ENCODE results near the gene MB21D2. TPM values are rescaled to one million over a fixed set of nuclear protein-coding genes. Genes with fewer than 3 reads are reported as not detected.

The MB21D2 gene
- total RNA-seq, 3 donors from 2014 or later: 3.0 to 4.6 (median 3.4) TPM

GRCh38 chr3:192848371-192849233 lies 69.1 kb downstream of the MB21D2 start:
- Mint-ChIP-seq H3K36me3 (ENCODE audit: insufficient read depth) (no peaks in the 10 kb centered on the region), H3K4me1 (ENCODE audit: low read depth) (peaks cover 44% of the 10 kb centered on the region), H3K4me3 (no peak overlapping the region), H3K27me3 (ENCODE audit: low read depth) (no peaks in the 10 kb centered on the region), H3K9me3 (no peaks in the 10 kb centered on the region)
- DNase-seq (no peak), ATAC-seq (no peak)

GRCh38 chr3:192847941-192848340 lies 69.7 kb downstream of the MB21D2 start:
- Mint-ChIP-seq H3K9me3 (no peaks in the 10 kb centered on the region), H3K36me3 (ENCODE audit: insufficient read depth) (no peaks in the 10 kb centered on the region), H3K27me3 (ENCODE audit: low read depth) (no peaks in the 10 kb centered on the region), H3K4me1 (ENCODE audit: low read depth) (peaks cover 41% of the 10 kb centered on the region), H3K4me3 (no peak overlapping the region)
- ATAC-seq (no peak), DNase-seq (no peak)

GRCh38 chr3:192845526-192845855 lies 72.2 kb downstream of the MB21D2 start:
- ATAC-seq (no peak), DNase-seq (no peak)
- Mint-ChIP-seq H3K36me3 (ENCODE audit: insufficient read depth) (no peaks in the 10 kb centered on the region), H3K9me3 (no peaks in the 10 kb centered on the region), H3K27me3 (ENCODE audit: low read depth) (no peaks in the 10 kb centered on the region), H3K4me3 (no peak overlapping the region), H3K4me1 (ENCODE audit: low read depth) (peaks cover 28% of the 10 kb centered on the region)

GRCh38 chr3:192844836-192845525 lies 72.7 kb downstream of the MB21D2 start:
- ATAC-seq (no peak), DNase-seq (no peak)
- Mint-ChIP-seq H3K27me3 (ENCODE audit: low read depth) (no peaks in the 10 kb centered on the region), H3K4me3 (no peak overlapping the region), H3K9me3 (no peaks in the 10 kb centered on the region), H3K4me1 (ENCODE audit: low read depth) (peaks cover 26% of the 10 kb centered on the region), H3K36me3 (ENCODE audit: insufficient read depth) (no peaks in the 10 kb centered on the region)

- Mint-ChIP-seq H3K27me3 (ENCODE audit: low read depth) (no peaks in the 10 kb centered on the region), H3K9me3 (no peaks in the 10 kb centered on the region), H3K4me3 (no peak overlapping the region), H3K4me1 (ENCODE audit: low read depth) (peaks cover 26% of the 10 kb centered on the region), H3K36me3 (ENCODE audit: insufficient read depth) (no peaks in the 10 kb centered on the region)
- ATAC-seq (no peak), DNase-seq (no peak)
Observed at GRCh38 chr3:192844486-192844765, 73.2 kb downstream of the MB21D2 start.

- no peaks in the 10 kb centered on the region for H3K27me3 Mint-ChIP-seq (ENCODE audit: low read depth)
- H3K9me3 Mint-ChIP-seq: no peaks in the 10 kb centered on the region
- H3K4me1 Mint-ChIP-seq (ENCODE audit: low read depth): peaks cover 24% of the 10 kb centered on the region
- H3K4me3 Mint-ChIP-seq: no peak overlapping the region
- no peaks in the 10 kb centered on the region for H3K36me3 Mint-ChIP-seq (ENCODE audit: insufficient read depth)
- DNase-seq (no peak), ATAC-seq (no peak)
Observed at GRCh38 chr3:192843723-192844485, 73.8 kb downstream of the MB21D2 start.

GRCh38 chr3:192843119-192843518 lies 74.5 kb downstream of the MB21D2 start:
- Mint-ChIP-seq H3K4me3 (no peak overlapping the region), H3K4me1 (ENCODE audit: low read depth) (peaks cover 21% of the 10 kb centered on the region), H3K9me3 (no peaks in the 10 kb centered on the region), H3K36me3 (ENCODE audit: insufficient read depth) (no peaks in the 10 kb centered on the region), H3K27me3 (ENCODE audit: low read depth) (no peaks in the 10 kb centered on the region)
- ATAC-seq (no peak), DNase-seq (no peak)

GRCh38 chr3:192842711-192843110 lies 74.9 kb downstream of the MB21D2 start:
- Mint-ChIP-seq H3K27me3 (ENCODE audit: low read depth) (no peaks in the 10 kb centered on the region), H3K36me3 (ENCODE audit: insufficient read depth) (no peaks in the 10 kb centered on the region), H3K9me3 (no peaks in the 10 kb centered on the region), H3K4me1 (ENCODE audit: low read depth) (peaks cover 24% of the 10 kb centered on the region), H3K4me3 (no peak overlapping the region)
- ATAC-seq: no peak
- no peak for DNase-seq

GRCh38 chr3:192842138-192842537 lies 75.5 kb downstream of the MB21D2 start:
- H3K27me3 Mint-ChIP-seq (ENCODE audit: low read depth): no peaks in the 10 kb centered on the region
- no peak for ATAC-seq
- H3K9me3 Mint-ChIP-seq: no peaks in the 10 kb centered on the region

GRCh38 chr3:192841428-192841827 lies 76.2 kb downstream of the MB21D2 start:
- Mint-ChIP-seq H3K9me3 (no peaks in the 10 kb centered on the region), H3K4me3 (no peak overlapping the region), H3K4me1 (ENCODE audit: low read depth) (peaks cover 23% of the 10 kb centered on the region), H3K27me3 (ENCODE audit: low read depth) (no peaks in the 10 kb centered on the region), H3K36me3 (ENCODE audit: insufficient read depth) (no peaks in the 10 kb centered on the region)
- DNase-seq (no peak), ATAC-seq (no peak)

More at GRCh38 chr3:192842138-192842537, 75.5 kb downstream of the MB21D2 start:
- H3K36me3 Mint-ChIP-seq (ENCODE audit: insufficient read depth): no peaks in the 10 kb centered on the region
- no peak for DNase-seq
- H3K4me3 Mint-ChIP-seq: no peak overlapping the region
- H3K4me1 Mint-ChIP-seq (ENCODE audit: low read depth): peaks cover 26% of the 10 kb centered on the region

- Mint-ChIP-seq H3K27me3 (ENCODE audit: low read depth) (no peaks in the 10 kb centered on the region), H3K4me3 (no peak overlapping the region), H3K36me3 (ENCODE audit: insufficient read depth) (no peaks in the 10 kb centered on the region), H3K4me1 (ENCODE audit: low read depth) (peaks cover 25% of the 10 kb centered on the region), H3K9me3 (no peaks in the 10 kb centered on the region)
- no peak for DNase-seq
- ATAC-seq: no peak
Observed at GRCh38 chr3:192840143-192840836, 77.4 kb downstream of the MB21D2 start.

GRCh38 chr3:192835818-192836815 lies 81.5 kb downstream of the MB21D2 start:
- Mint-ChIP-seq H3K27me3 (ENCODE audit: low read depth) (no peaks in the 10 kb centered on the region), H3K4me1 (ENCODE audit: low read depth) (peaks cover 28% of the 10 kb centered on the region), H3K36me3 (ENCODE audit: insufficient read depth) (no peaks in the 10 kb centered on the region), H3K4me3 (no peak overlapping the region), H3K9me3 (no peaks in the 10 kb centered on the region)
- DNase-seq: no peak
- ATAC-seq: no peak

- peaks cover 30% of the 10 kb centered on the region for H3K4me1 Mint-ChIP-seq (ENCODE audit: low read depth)
- no peak for ATAC-seq
Observed at GRCh38 chr3:192834428-192834827, 83.2 kb downstream of the MB21D2 start.

More at GRCh38 chr3:192834428-192834827, 83.2 kb downstream of the MB21D2 start:
- H3K36me3 Mint-ChIP-seq (ENCODE audit: insufficient read depth): no peaks in the 10 kb centered on the region
- no peak overlapping the region for H3K4me3 Mint-ChIP-seq
- no peaks in the 10 kb centered on the region for H3K27me3 Mint-ChIP-seq (ENCODE audit: low read depth)
- DNase-seq: no peak
- no peaks in the 10 kb centered on the region for H3K9me3 Mint-ChIP-seq
